HG03045 (cell line): ENCODE data around the gene SPEM2.
A peak's percentile ranks its signal among the peaks of the same experiment; 100 is the strongest.

ENCODE experiments used
- ATAC-seq: cut with Tn5 transposase; IDR thresholded peaks from one replicate; pipeline ENCODE4 v1.9.1; 2021; ENCODE audit warnings: mild to moderate bottlenecking, moderate library complexity; ENCODE audit not compliant: unreplicated experiment

The SPEM2 gene

DNA sequence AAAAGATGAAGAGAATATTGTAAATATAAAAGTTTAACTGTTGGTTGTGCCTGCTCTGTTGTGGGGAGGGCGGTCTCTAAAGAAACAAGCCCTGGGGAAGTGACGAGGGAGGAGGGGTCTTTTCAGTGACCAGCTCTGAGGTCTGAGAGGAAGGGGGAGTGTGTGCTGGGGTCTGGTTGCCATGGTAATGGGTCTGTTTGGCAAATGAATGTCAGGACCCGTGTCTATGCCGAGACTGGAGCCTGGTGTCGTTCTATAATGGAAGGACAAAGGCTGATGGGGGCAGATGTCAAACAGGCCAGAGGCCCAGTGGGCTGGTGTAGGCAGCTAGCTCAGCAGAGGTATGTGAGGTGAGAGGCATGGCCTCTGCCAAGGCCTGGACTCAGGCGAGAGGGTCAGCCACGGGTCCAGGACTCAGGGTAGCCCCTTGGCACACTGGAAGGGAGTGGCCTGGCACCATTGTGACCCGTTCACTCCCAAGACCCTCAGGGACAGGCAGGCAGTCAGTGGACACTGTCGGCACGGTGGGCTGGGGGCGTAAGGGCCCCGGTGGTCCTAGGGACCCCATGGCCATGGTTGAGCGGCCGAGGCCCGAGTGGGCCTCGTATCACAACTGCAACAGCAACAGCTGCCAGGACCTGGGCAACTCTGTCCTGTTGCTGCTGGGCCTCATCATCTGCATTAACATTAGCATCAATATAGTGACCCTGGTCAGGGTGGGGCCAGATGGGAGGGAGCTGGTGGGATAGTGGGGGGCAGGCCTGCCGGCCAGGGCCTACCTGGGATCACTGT, 5.4 kb upstream of the SPEM2 start, which contains the start of gene SPEM1:
SPEM1 (plus strand) TSS at position 506 of the 792 bp plus-strand sequence; CDS start at position 567, 61 bp downstream.
- no peak for ATAC-seq

DNA sequence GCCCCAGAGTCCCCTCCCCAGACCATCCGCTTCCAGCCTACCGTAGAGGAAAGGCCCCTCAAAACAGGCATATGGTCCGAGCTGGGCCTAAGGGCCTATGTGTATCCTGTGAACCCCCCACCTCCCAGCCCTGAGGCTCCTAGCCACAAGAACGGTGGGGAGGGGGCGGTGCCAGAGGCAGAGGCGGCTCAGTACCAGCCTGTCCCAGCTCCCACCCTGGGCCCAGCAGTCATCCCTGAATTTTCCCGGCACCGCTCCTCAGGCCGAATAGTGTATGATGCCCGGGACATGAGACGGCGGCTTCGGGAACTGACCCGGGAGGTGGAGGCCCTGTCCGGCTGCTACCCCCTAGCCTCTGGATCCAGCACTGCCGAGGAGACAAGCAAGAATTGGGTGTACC, 4.2 kb upstream of the SPEM2 start:
- no peak for ATAC-seq

DNA sequence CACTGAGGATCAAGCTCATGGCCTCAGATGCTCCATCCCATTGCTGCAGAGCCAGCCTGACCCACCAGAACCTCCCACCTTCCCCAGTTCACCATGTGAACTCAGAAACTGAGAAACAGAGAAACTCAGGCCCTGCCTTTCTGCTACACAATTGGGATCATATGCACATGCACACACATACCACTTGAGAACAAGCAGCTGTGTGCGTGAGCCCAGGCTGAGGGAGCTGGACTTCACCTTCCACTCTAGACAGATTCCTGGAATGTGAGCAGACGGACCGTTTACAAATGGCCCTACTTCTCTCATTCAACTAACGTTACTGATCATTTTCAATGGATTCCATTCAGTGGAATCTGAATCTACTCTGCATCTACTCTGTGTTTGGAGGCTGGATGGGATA, 1.7 kb upstream of the SPEM2 start:
- no peak for ATAC-seq

DNA sequence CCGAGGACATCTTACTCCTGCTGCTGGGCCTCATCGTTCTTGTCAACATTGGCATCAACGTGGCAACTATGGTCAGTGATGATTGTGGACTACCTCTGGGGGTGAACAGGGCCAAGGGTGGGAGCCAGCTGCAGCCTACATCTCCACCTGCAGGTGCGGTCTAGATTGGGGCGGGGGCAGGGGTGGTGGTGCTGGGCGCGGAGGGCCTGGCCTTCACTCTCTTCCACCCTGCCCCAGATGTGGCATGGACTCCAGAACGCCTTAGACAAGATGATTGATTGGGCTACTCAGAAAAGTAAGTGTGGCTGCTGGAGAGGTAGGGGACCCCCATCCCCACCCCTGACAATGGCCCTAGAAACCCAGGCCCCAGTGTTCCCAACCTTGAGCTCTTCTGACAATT, 340 bp downstream of the SPEM2 start:
- ATAC-seq, result no peak

DNA sequence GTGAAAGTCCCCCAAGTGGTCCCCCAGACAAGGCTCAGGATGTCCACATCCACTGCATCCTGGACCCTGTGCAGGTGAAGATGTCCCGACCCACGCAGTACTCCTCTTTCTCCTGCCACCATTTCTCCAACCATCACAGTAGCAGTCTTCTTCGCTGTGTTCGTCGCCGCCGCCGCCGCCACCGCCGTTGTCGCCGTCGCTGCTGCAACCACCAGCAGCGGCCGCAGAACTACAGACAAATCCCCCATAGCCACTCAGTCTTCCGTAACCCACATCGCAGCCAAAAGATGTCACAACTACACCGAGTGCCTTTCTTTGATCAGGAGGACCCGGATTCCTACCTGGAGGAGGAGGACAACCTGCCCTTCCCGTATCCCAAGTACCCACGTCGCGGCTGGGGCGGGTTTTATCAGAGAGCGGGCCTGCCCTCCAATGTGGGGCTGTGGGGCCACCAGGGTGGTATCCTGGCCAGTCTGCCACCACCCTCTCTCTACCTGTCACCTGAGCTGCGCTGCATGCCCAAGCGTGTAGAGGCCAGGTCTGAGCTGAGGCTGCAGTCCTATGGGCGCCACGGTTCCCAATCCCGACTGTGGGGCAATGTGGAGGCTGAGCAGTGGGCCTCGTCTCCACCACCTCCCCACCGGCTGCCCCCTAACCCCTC, 917 bp downstream of the SPEM2 start:
- ATAC-seq, result no peak

DNA sequence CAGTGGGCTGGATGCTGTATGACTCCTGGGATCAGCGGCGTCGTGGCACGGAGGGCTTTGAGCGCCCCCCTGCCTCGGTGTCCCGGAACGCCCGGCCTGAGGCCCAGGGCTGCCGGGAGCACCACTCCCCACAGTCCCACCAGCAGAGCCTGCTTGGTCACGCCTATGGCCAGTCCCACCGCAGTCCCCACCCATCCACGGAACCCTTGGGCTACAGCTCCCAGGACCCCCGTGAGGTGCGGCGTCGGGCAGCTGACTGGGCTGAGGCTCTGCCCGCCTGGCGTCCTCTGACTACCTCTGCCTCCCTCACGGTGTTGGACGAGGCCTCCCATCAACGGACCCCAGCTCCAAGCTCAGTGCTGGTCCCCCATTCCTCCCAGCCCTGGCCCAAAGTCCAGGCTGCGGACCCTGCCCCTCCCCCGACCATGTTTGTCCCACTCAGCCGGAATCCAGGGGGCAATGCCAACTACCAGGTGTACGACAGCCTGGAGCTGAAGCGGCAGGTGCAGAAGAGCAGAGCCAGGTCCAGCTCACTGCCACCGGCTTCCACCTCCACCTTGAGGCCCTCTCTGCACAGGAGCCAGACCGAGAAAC, 1.6 kb downstream of the SPEM2 start:
- no peak for ATAC-seq

DNA sequence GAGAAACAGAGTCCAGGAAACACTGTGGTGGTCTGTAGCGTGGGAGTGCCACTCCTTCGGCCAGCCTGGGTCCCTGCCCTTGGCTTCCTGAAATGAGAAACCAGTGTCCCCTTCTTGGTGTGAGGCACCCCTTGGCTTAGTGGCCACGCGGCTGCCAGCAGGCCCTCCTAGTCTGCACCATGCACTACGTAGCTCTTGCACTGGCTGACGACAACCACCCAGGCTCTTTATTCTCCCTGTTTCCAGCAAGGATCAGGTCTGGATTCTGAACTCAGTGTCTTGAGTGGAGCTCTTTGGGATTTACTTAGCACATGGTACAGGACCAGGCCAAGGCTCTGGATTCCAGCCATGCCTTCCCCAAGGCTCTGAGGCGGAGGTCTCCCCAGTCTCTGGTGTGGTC, 2.1 kb downstream of the SPEM2 start:
- ATAC-seq, result no peak

DNA sequence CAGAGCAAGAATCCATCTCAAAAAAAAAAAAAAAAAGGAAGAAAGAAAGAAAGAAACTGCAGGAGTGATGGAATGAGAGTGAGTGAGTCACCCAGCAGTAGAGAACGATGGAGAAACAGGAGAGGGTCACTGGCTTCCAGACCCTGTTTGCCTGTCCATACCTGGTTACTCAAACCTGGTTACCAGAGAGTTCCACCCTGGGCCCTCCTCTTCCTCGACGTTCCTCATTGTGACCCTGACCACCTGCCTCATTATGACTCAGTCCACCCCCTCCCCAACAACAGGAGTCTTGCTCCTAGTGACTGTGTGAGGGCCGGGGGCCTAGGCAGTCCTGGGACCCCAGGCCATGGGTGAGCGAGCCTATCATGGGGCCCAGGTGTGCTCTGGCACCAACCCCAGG, 3.1 kb downstream of the SPEM2 start, which contains the start of gene SPEM3:
SPEM3 (plus strand) TSS at position 301 of the 400 bp plus-strand sequence; CDS start at position 347, 46 bp downstream.
- ATAC-seq, result no peak

DNA sequence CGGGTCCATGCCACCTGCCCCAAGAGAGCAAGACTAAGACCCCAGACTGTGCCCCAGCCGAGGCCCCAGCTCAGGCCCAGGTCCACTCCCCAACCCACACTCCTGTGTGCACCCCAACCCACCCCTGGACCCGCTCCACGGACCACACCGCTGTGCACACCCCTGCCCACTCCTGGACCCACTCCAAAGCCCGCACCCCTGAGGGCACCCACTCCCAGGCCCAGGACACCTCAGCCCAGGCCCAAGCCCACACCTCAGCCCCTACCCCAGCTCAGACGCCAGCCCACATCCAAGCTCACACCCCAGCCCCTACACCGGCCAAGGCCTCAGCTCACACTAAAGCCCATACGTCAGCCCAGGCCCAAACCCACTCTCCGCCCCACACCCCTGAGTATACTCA, 4.3 kb downstream of the SPEM2 start:
- no peak for ATAC-seq

DNA sequence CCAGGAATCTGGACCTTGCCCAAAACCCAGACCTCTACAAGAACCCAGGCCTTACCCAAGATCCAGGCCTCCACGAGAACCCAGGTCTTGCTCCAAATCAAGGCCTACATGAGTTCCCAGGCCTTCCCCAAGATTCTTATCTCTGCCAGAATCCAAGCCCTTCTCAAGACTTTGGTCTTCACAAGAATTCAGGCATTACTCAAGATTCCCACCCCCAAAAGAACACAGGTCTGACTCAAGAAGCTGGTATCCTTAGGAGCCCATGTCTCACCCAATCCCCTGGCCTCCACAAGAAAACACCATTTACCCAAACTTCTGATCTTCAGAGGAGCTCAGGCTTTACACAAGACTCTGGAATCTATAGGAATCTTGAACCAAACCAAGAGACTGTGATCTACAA, 5.8 kb downstream of the SPEM2 start:
- no peak for ATAC-seq

DNA sequence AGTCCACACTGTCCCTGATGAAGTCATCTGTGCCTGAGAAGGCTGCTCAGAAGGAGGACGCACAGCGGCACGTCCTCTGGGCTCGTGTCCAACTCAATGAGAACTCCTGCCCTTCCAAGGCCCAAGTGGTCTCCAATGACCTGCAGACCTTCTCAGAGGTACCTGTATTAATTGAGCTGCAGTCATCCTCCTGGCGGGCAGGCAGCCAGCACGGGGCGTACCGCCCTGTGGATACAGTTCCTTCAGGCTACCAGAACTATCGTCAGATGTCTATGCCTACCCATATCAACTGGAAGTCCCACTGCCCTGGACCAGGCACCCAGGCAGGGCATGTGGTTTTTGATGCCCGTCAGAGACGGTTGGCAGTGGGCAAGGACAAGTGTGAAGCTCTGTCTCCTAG, 6.9 kb downstream of the SPEM2 start:
- ATAC-seq, result no peak

DNA sequence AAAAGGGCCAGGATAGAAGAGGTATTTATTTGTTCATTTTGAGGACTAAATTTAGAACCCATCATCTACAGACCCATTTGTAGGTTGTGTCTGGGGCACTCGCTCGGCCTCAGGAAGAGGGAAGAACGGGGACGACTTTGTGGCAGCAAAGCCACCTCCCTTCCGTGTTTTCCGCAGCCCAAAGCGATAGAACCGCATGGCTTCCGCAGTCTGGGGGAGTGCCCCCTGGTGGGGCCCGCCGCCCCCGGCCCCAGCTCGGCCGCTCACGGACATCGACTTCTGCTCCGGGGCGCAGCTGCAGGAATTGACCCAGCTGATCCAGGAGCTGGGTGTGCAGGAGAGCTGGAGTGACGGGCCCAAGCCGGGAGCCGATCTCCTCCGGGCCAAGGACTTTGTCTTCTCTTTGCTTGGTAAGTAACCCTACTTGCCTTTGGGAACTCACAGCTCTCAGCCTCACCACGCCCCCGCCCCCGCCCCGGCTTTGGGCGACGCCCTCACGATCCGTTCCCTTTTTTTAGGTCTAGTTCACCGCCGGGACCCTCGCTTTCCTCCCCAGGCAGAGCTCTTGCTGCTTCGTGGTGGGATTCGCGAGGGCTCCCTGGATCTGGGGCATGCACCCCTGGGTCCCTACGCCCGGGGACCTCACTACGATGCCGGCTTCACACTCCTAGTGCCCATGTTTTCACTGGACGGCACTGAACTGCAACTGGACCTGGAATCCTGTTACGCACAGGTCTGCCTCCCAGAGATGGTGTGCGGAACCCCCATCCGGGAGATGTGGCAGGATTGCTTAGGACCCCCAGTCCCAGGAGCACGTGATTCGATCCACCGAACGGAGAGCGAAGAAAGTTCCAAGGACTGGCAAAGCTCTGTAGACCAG, 10.5 kb downstream of the SPEM2 start:
- ATAC-seq, result peak; percentile 19

DNA sequence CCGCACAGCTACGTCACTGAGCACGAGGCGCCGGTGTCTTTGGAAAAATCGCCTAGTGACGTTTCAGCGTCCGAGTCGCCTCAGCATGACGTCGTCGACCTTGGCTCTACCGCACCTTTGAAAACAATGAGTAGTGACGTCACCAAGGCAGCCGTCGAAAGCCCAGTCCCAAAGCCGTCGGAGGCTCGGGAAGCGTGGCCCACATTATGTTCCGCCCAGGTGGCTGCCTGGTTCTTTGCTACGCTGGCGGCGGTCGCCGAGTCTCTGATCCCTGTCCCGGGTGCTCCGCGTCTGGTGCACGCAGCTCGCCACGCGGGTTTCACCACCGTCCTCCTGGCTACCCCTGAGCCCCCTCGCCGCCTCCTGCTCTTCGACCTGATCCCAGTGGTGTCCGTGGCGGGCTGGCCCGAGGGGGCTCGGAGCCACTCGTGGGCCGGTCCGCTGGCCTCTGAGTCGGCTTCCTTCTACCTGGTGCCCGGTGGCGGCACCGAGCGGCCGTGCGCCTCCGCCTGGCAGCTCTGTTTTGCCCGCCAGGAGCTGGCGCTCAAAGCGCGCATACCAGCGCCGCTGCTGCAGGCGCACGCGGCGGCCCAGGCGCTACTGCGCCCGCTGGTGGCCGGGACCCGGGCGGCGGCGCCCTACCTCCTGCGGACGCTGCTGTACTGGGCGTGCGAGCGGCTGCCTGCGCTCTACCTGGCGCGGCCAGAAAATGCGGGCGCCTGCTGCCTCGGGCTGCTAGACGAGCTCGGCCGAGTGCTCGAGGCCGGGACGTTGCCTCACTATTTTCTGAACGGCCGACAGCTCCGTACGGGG, 11.3 kb downstream of the SPEM2 start:
- no peak for ATAC-seq

DNA sequence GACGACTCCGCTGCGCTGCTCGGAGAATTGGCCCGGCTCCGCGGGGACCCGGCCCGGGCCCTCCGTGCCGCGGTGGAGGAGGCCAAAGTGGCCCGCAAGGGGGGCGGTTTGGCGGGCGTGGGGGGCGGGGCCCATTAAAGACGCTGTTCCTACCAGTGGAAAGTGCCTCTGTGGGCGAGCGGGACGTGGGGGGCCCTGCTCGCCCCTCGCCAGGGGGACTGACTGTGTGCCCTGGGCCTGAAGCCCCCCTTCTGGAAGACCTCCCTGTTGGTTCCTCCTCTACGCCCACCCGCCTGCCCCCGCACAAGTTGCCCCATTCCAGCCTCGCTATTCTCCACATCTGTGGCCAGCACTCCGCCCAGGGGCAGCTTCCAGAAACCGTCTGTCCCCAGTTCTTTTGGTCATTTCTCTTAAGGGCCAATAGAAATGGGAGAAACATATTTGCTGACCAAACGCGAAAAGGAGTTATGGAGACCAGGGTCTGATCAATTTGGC, 12.0 kb downstream of the SPEM2 start:
- ATAC-seq, result no peak

DNA sequence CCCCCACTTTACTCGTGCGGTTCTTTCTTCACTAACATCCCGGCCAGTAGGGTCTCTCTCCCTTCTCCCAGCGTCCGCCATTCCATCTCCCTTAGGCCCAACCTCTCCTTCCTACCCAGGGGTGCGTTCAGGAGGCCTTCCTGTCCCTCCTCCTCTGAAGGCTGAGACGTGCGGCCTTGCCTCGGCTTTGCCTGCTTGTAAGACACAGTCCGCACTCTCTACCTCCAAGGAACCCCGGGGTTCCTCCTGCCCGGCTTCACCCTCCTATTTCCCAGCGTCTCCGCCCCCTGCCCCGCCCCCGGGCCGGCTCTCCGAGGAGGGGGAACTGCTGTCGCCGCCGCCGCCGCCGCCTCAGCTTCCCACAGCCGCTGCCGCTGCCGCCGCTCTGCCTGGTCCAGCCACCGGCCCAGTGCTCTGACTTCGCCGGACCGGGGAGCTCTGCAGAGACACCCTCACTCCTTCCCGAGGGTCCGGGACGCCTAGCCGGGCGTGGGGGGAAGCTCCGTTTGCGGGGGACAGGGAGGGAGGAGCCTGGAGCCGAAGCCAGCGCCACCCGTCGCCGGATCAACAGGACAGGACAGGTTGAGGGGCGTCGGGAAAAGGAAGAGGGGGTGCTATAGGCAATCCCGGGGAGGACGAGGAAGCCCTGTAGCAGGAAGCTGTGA, 12.7 kb downstream of the SPEM2 start:
- ATAC-seq, result no peak

DNA sequence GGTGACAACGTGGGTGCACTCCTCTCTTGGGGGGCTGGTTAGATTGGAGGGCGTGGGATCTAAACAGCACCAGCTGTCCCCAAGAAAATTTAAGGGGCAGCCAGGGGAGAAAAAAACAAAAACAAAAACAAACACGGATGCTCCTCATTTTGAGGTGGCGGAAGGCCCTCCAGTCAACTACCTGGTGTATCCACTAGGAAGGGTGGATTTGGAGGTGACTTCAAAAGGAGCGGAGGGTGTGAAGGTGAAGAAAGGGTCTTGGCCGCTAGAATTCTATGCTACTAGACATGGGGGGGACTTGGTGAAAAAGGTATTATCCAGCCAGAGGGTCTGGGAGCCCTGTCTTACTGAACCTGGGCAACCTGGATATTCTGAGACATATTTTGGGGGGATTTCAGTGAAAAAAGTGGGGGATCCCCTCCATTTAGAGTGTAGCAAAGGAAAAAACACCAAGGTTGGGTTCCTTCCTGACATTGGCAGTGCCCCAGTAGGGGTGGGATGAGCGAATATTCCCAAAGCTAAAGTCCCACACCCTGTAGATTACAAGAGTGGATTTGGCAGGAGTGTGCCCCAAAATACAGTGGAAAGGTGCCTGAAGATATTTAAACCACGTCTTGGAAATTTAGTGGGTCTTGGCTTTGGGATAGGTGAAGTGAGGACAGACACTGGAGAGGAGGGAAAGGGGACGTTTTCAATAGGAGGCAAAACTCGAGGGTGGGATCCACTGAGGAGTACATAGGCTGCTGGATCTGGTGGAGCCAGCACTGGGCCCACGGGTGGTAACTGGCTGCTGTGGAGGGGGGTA, 13.4 kb downstream of the SPEM2 start:
- no peak for ATAC-seq

DNA sequence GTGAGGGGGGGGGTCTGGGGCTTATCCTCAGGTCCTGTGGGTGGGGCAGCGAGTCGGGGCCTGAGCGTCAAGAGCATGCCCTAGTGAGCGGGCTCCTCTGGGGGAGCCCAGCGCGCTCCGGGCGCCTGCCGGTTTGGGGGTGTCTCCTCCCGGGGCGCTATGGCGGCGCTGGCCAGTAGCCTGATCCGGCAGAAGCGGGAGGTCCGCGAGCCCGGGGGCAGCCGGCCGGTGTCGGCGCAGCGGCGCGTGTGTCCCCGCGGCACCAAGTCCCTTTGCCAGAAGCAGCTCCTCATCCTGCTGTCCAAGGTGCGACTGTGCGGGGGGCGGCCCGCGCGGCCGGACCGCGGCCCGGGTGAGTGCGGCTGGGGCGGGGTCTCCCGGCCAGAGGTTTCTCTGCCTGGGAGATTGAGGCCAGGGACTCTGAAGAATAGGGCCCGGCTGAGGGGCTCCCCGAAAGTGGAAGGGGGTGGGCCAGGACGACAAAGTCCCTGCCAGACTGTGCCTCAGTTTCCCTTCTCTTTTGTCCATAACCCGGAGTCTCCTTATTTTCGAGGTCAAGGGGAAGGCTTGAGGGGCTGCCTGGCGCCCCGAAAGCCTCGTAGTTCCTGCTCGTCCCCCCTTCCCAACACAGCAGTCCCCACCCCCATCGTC, 14.2 kb downstream of the SPEM2 start, which contains the start of gene FGF11:
FGF11 (plus strand) TSS at position 51 of the 651 bp plus-strand sequence; CDS start at position 160, 109 bp downstream.
- ATAC-seq, result no peak
